ENCODE results near the gene RIGI.

GRCh38 chr9:32552172-32552872 is 26.3 kb upstream of the RIGI start, which contains the start of the genes SMIM27 and TOPORS:
- TF ChIP-seq CTCF (IDR thresholded peaks at IDR 0.05) (no peak), POLR2A (IDR thresholded peaks at IDR 0.05) (peak in 3 of 4 donors; percentile 62 to 78 (median 63))

All from esophagus squamous epithelium (tissue), 4 donors.